Natural killer cell (primary cell): ENCODE data around the gene EGFL8. TPM values are rescaled to one million over a fixed set of nuclear protein-coding genes. Genes with fewer than 3 reads are reported as not detected.

Experiments
- ATAC-seq, 3 donors: fragments of 150-1000 bp in 2 of 3; fragments of 200-7000 bp in 1 of 3; cut with Tn5 transposase; 1 replicate in 1 of 3; 2 replicates in 2 of 3; pipeline ENCODE4 v1.10.0; 2021; ENCODE audit warnings: mild to moderate bottlenecking in 2 of 3, moderate library complexity in 2 of 3
- DNase-seq, 2 donors: peaks; one replicate each; pipeline versions ENCODE4 v3.0.0 to v3.0.0-alpha.2; 2013 to 2021; ENCODE audit warnings: mixed read lengths in 1 of 2
- H3K27ac ChIP-seq: one replicate; pipeline ENCODE4 v1.5.1; 2013; ENCODE audit warnings: mild to moderate bottlenecking, low read length
- H3K27me3 ChIP-seq: one replicate; pipeline ENCODE4 v1.6.1; 2013; ENCODE audit warnings: low read length; ENCODE audit not compliant: control insufficient read depth, insufficient read depth
- H3K36me3 ChIP-seq: one replicate; pipeline ENCODE4 v1.6.1; 2013; ENCODE audit warnings: low read length; ENCODE audit not compliant: control insufficient read depth, insufficient read depth
- H3K4me1 ChIP-seq: one replicate; pipeline ENCODE4 v1.6.1; 2013; ENCODE audit warnings: low read length; ENCODE audit not compliant: control insufficient read depth, insufficient read depth
- H3K4me3 ChIP-seq: one replicate; pipeline ENCODE4 v1.5.1; 2013; ENCODE audit warnings: low read length
- H3K9me3 ChIP-seq: one replicate; pipeline ENCODE4 v1.6.1; 2013; ENCODE audit warnings: low read length; ENCODE audit not compliant: control insufficient read depth, insufficient read depth
- H3K27ac Mint-ChIP-seq, 2 donors: one replicate each; pipeline ENCODE4 v1.8.0; 2022; ENCODE audit warnings: mild to moderate bottlenecking in 2 of 2, mixed read lengths in 2 of 2, moderate library complexity in 1 of 2
- H3K27me3 Mint-ChIP-seq, 2 donors: one replicate each; pipeline ENCODE4 v1.8.0; 2022; ENCODE audit warnings: low read depth in 2 of 2, mixed read lengths in 2 of 2
- H3K36me3 Mint-ChIP-seq: one replicate; pipeline ENCODE4 v1.8.0; 2022; ENCODE audit warnings: mixed read lengths
- H3K4me1 Mint-ChIP-seq, 2 donors: one replicate each; pipeline ENCODE4 v1.8.0; 2022; ENCODE audit warnings: mixed read lengths in 2 of 2
- H3K4me3 Mint-ChIP-seq: one replicate; pipeline ENCODE4 v1.8.0; 2022; ENCODE audit warnings: mild to moderate bottlenecking, moderate library complexity, mixed read lengths
- H3K9me3 Mint-ChIP-seq, 2 donors: one replicate each; pipeline ENCODE4 v1.8.0; 2022; ENCODE audit warnings: mixed read lengths in 2 of 2
- WGBS: methylation state at CpG from one replicate; pipeline ENCODE4 v1.1.7; 2013; ENCODE audit warnings: missing lambda C conversion rate; ENCODE audit not compliant: insufficient coverage; 5-methylcytosine and 5-hydroxymethylcytosine counted together
- intact Hi-C: fragments of 100-400 bp; cut with micrococcal nuclease; formaldehyde crosslinking; loops from one replicate; pipeline ENCODE4 v1.14.2; 2022
- total RNA-seq, 4 donors: library from RNA; stranded (reverse); fragments of 120-200 nt in 1 of 4; gene quantifications; one replicate each; pipeline versions ENCODE4 v1.2.3 to v1.2.4, GENCODE V29; 2013 to 2022
- TF ChIP-seq, protein P1 (sequence below): fragments of 200-600 bp; IDR thresholded peaks from one replicate; pipeline ENCODE4 v1.8.0; 2022; ENCODE audit warnings: antibody characterized with exemption

EGFL8 gene
- total RNA-seq, 3 donors from 2014 or later (not counting 1 experiment from before 2014, with no cell fraction given): 18.2 to 22.9 (median 20.1) TPM

GRCh38 chr6:32181148-32181702 lies 16.8 kb downstream of the EGFL8 start:
- Mint-ChIP-seq H3K36me3 (peaks cover 4% of the 10 kb centered on the region), H3K27ac (peak overlapping the region in 1 of 2 donors; percentile 97), H3K27me3 (no peaks in the 10 kb centered on the region), H3K9me3 (no peaks in the 10 kb centered on the region), H3K4me3 (peak overlapping the region; percentile 25), H3K4me1 (peaks cover 45 to 65% of the 10 kb centered on the region in 2 donors)
- WGBS: 95% methylated on average over 15 of the region's 15 CpGs
- DNase-seq: no peak
- H3K36me3 ChIP-seq: peaks cover 39% of the 10 kb centered on the region
- H3K4me1 ChIP-seq: peaks cover 33% of the 10 kb centered on the region
- no peaks in the 10 kb centered on the region for H3K9me3 ChIP-seq
- H3K27ac ChIP-seq: no peak overlapping the region
- ATAC-seq: no peak
- TF ChIP-seq, protein P1, sequence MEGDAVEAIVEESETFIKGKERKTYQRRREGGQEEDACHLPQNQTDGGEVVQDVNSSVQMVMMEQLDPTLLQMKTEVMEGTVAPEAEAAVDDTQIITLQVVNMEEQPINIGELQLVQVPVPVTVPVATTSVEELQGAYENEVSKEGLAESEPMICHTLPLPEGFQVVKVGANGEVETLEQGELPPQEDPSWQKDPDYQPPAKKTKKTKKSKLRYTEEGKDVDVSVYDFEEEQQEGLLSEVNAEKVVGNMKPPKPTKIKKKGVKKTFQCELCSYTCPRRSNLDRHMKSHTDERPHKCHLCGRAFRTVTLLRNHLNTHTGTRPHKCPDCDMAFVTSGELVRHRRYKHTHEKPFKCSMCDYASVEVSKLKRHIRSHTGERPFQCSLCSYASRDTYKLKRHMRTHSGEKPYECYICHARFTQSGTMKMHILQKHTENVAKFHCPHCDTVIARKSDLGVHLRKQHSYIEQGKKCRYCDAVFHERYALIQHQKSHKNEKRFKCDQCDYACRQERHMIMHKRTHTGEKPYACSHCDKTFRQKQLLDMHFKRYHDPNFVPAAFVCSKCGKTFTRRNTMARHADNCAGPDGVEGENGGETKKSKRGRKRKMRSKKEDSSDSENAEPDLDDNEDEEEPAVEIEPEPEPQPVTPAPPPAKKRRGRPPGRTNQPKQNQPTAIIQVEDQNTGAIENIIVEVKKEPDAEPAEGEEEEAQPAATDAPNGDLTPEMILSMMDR: no peak
- H3K4me3 ChIP-seq: no peak overlapping the region
- intact Hi-C loops: no loop called here
- no peaks in the 10 kb centered on the region for H3K27me3 ChIP-seq

GRCh38 chr6:32181915-32182529 lies 17.6 kb downstream of the EGFL8 start:
- Histone ChIP-seq H3K4me1 (peaks cover 32% of the 10 kb centered on the region), H3K4me3 (no peak overlapping the region), H3K9me3 (no peaks in the 10 kb centered on the region), H3K27ac (no peak overlapping the region), H3K27me3 (no peaks in the 10 kb centered on the region), H3K36me3 (peaks cover 47% of the 10 kb centered on the region)
- DNase-seq (no peak), ATAC-seq (no peak)
- H3K4me1 Mint-ChIP-seq: peaks cover 44 to 65% of the 10 kb centered on the region in 2 donors
- WGBS: 92% methylated on average over 10 of the region's 10 CpGs
- H3K4me3 Mint-ChIP-seq: no peak overlapping the region
- no peaks in the 10 kb centered on the region for H3K27me3 Mint-ChIP-seq
- no peaks in the 10 kb centered on the region for H3K9me3 Mint-ChIP-seq
- intact Hi-C loops: no loop called here
- TF ChIP-seq, protein P1: no peak
- peaks cover 12% of the 10 kb centered on the region for H3K36me3 Mint-ChIP-seq
- H3K27ac Mint-ChIP-seq: peak overlapping the region in 1 of 2 donors; percentile 97

DNA sequence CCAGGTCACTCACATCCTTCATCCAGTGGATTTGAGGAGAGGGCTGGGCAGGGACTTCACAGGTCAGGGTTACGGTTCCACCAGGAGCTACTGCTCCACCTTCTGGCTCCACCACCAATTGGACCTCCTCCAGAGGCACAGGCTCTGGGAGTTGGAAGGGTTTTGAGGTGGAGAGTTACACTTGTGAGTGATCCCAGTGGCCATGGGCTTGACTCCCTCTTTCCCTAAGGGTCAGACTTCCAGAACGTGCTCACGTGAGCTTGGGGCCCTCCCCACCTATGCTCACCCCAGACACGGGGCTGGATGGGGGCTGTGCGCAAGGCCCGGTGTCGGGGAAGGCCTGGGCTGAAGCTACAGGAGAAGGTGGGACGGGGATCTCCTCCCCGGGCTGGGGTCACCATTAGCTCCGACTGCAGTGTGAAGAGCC lies 18.2 kb downstream of the EGFL8 start:
- Histone ChIP-seq H3K9me3 (no peaks in the 10 kb centered on the region), H3K4me3 (no peak overlapping the region), H3K36me3 (peaks cover 52% of the 10 kb centered on the region), H3K27ac (no peak overlapping the region), H3K27me3 (no peaks in the 10 kb centered on the region), H3K4me1 (peaks cover 32% of the 10 kb centered on the region)
- Mint-ChIP-seq H3K27ac (no peak overlapping the region), H3K4me3 (no peak overlapping the region), H3K4me1 (peaks cover 44 to 65% of the 10 kb centered on the region in 2 donors), H3K9me3 (no peaks in the 10 kb centered on the region), H3K36me3 (peaks cover 18% of the 10 kb centered on the region), H3K27me3 (no peaks in the 10 kb centered on the region)
- WGBS: 97% methylated on average over 9 of the region's 10 CpGs
- intact Hi-C loops: no loop called here
- TF ChIP-seq, protein P1: no peak
- no peak for DNase-seq
- ATAC-seq: no peak
